Measurements from ENCODE around the gene GDPD2. TPM values are rescaled to one million over a fixed set of nuclear protein-coding genes. Genes with fewer than 3 reads are reported as not detected.
A peak's percentile ranks its signal among the peaks of the same experiment; 100 is the strongest.
"Not testable (repeated sequence)": the region's sequence is repeated elsewhere in the genome, so short reads cannot be mapped to it uniquely, and the experiment has no call there.

Gene GDPD2
- total RNA-seq (not detected), polyA plus RNA-seq (not detected)

- no peaks in the 10 kb centered on the region for H3K36me3 Mint-ChIP-seq
Measured at GRCh38 chrX:70422851-70423341, at the start of gene GDPD2. TSS of gene GDPD2 (plus strand) at chrX:70423314. CDS start at chrX:70424985, 1,671 bp downstream.

GRCh38 chrX:70386235-70386634 lies 36.9 kb upstream of the GDPD2 start:
- H3K4me1 Mint-ChIP-seq = no peaks in the 10 kb centered on the region
- H3K27ac ChIP-seq (ENCODE audit: insufficient read depth, low read length, poor library complexity, severe bottlenecking) = no peak overlapping the region
- H3K9me3 ChIP-seq (ENCODE audit: control insufficient read depth in 2 of 2, low read length in 2 of 2) = no peaks in the 10 kb centered on the region
- no peaks in the 10 kb centered on the region for H3K36me3 ChIP-seq (ENCODE audit: control insufficient read depth, insufficient read depth, low read length)
- H3K4me1 ChIP-seq (ENCODE audit: control insufficient read depth, insufficient read depth, low read length, poor library complexity, severe bottlenecking) = no peaks in the 10 kb centered on the region
- ATAC-seq (ENCODE audit: low read depth in 2 of 2) (no peak), DNase-seq (peak in 1 of 3 donors; percentile 4)
- H3K36me3 Mint-ChIP-seq = no peaks in the 10 kb centered on the region
- H3K4me3 ChIP-seq (ENCODE audit: low read depth, low read length) = no peak overlapping the region
- H3K9me3 Mint-ChIP-seq = peaks cover 0 to 2% (median 0%) of the 10 kb centered on the region in 7 donors
- H3K27me3 ChIP-seq (ENCODE audit: control insufficient read depth, insufficient read depth, low read length) = no peaks in the 10 kb centered on the region
- H3K27ac Mint-ChIP-seq = no peak overlapping the region
- H3K4me3 Mint-ChIP-seq = no peak overlapping the region
- no peaks in the 10 kb centered on the region for H3K27me3 Mint-ChIP-seq

More at GRCh38 chrX:70422851-70423341, at the start of gene GDPD2:
- no peak for DNase-seq
- Histone ChIP-seq H3K4me3 (ENCODE audit: low read depth, low read length) (no peak within 1 kb of the TSS), H3K9me3 (ENCODE audit: control insufficient read depth in 2 of 2, low read length in 2 of 2) (no peaks in the 10 kb centered on the region), H3K4me1 (ENCODE audit: control insufficient read depth, insufficient read depth, low read length, poor library complexity, severe bottlenecking) (no peaks in the 10 kb centered on the region), H3K27me3 (ENCODE audit: control insufficient read depth, insufficient read depth, low read length) (no peaks in the 10 kb centered on the region), H3K36me3 (ENCODE audit: control insufficient read depth, insufficient read depth, low read length) (no peaks in the 10 kb centered on the region), H3K27ac (ENCODE audit: insufficient read depth, low read length, poor library complexity, severe bottlenecking) (no peak within 1 kb of the TSS)
- Mint-ChIP-seq H3K27me3 (no peaks in the 10 kb centered on the region), H3K27ac (no peak within 1 kb of the TSS), H3K4me3 (no peak within 1 kb of the TSS), H3K9me3 (no peaks in the 10 kb centered on the region), H3K4me1 (no peaks in the 10 kb centered on the region)
- ATAC-seq (ENCODE audit: low read depth in 2 of 2) = no peak

GRCh38 chrX:70398899-70399298 lies 24.2 kb upstream of the GDPD2 start:
- Mint-ChIP-seq H3K4me3 (peak overlapping the region; percentile 5 to 80 (median 48)), H3K27me3 (no peaks in the 10 kb centered on the region), H3K9me3 (no peaks in the 10 kb centered on the region), H3K36me3 (no peaks in the 10 kb centered on the region), H3K27ac (peak overlapping the region; percentile 93 to 96 (median 96)), H3K4me1 (peaks cover 0 to 16% (median 8%) of the 10 kb centered on the region in 4 donors)
- peak overlapping the region; percentile 58 for H3K27ac ChIP-seq (ENCODE audit: insufficient read depth, low read length, poor library complexity, severe bottlenecking)
- H3K9me3 ChIP-seq (ENCODE audit: control insufficient read depth in 2 of 2, low read length in 2 of 2) = no peaks in the 10 kb centered on the region
- no peaks in the 10 kb centered on the region for H3K36me3 ChIP-seq (ENCODE audit: control insufficient read depth, insufficient read depth, low read length)
- no peaks in the 10 kb centered on the region for H3K27me3 ChIP-seq (ENCODE audit: control insufficient read depth, insufficient read depth, low read length)
- peak overlapping the region; percentile 64 for H3K4me3 ChIP-seq (ENCODE audit: low read depth, low read length)
- peaks cover 4% of the 10 kb centered on the region for H3K4me1 ChIP-seq (ENCODE audit: control insufficient read depth, insufficient read depth, low read length, poor library complexity, severe bottlenecking)
- peak; percentile 93 to 97 for ATAC-seq (ENCODE audit: low read depth in 2 of 2)
- peak in 2 of 3 donors; percentile 57 to 62 for DNase-seq

- H3K4me1 Mint-ChIP-seq = peaks cover 0 to 16% (median 8%) of the 10 kb centered on the region in 4 donors
Measured at GRCh38 chrX:70400181-70400580, 22.9 kb upstream of the GDPD2 start.

GRCh38 chrX:70402721-70403120 lies 20.4 kb upstream of the GDPD2 start:
- no peak overlapping the region for H3K4me3 ChIP-seq (ENCODE audit: low read depth, low read length)
- H3K36me3 ChIP-seq (ENCODE audit: control insufficient read depth, insufficient read depth, low read length) = no peaks in the 10 kb centered on the region
- Mint-ChIP-seq H3K9me3 (no peaks in the 10 kb centered on the region), H3K27ac (no peak overlapping the region), H3K36me3 (no peaks in the 10 kb centered on the region), H3K4me3 (no peak overlapping the region), H3K27me3 (no peaks in the 10 kb centered on the region), H3K4me1 (peaks cover 0 to 14% (median 8%) of the 10 kb centered on the region in 4 donors)
- no peak overlapping the region for H3K27ac ChIP-seq (ENCODE audit: insufficient read depth, low read length, poor library complexity, severe bottlenecking)
- no peaks in the 10 kb centered on the region for H3K9me3 ChIP-seq (ENCODE audit: control insufficient read depth in 2 of 2, low read length in 2 of 2)
- no peak for ATAC-seq (ENCODE audit: low read depth in 2 of 2)
- H3K4me1 ChIP-seq (ENCODE audit: control insufficient read depth, insufficient read depth, low read length, poor library complexity, severe bottlenecking) = peaks cover 4% of the 10 kb centered on the region
- H3K27me3 ChIP-seq (ENCODE audit: control insufficient read depth, insufficient read depth, low read length) = no peaks in the 10 kb centered on the region
- no peak for DNase-seq

More at GRCh38 chrX:70400181-70400580, 22.9 kb upstream of the GDPD2 start:
- H3K27ac Mint-ChIP-seq; H3K9me3 Mint-ChIP-seq; H3K9me3 ChIP-seq (ENCODE audit: control insufficient read depth in 2 of 2, low read length in 2 of 2); H3K27ac ChIP-seq (ENCODE audit: insufficient read depth, low read length, poor library complexity, severe bottlenecking); H3K36me3 Mint-ChIP-seq; H3K27me3 ChIP-seq (ENCODE audit: control insufficient read depth, insufficient read depth, low read length); H3K4me3 ChIP-seq (ENCODE audit: low read depth, low read length); DNase-seq; H3K36me3 ChIP-seq (ENCODE audit: control insufficient read depth, insufficient read depth, low read length); H3K4me3 Mint-ChIP-seq; H3K4me1 ChIP-seq (ENCODE audit: control insufficient read depth, insufficient read depth, low read length, poor library complexity, severe bottlenecking); H3K27me3 Mint-ChIP-seq; ATAC-seq (ENCODE audit: low read depth in 2 of 2): not testable (repeated sequence)

GRCh38 chrX:70405003-70405402 lies 18.1 kb upstream of the GDPD2 start:
- no peak overlapping the region for H3K27ac ChIP-seq (ENCODE audit: insufficient read depth, low read length, poor library complexity, severe bottlenecking)
- H3K9me3 ChIP-seq (ENCODE audit: control insufficient read depth in 2 of 2, low read length in 2 of 2) = no peaks in the 10 kb centered on the region
- H3K27me3 Mint-ChIP-seq = no peaks in the 10 kb centered on the region
- H3K36me3 Mint-ChIP-seq = no peaks in the 10 kb centered on the region
- H3K27ac Mint-ChIP-seq = no peak overlapping the region
- DNase-seq = no peak
- ATAC-seq (ENCODE audit: low read depth in 2 of 2) = no peak
- H3K36me3 ChIP-seq (ENCODE audit: control insufficient read depth, insufficient read depth, low read length) = no peaks in the 10 kb centered on the region
- no peaks in the 10 kb centered on the region for H3K27me3 ChIP-seq (ENCODE audit: control insufficient read depth, insufficient read depth, low read length)
- peak overlapping the region in 1 of 4 donors; percentile 43 for H3K4me3 Mint-ChIP-seq
- no peak overlapping the region for H3K4me3 ChIP-seq (ENCODE audit: low read depth, low read length)
- H3K4me1 Mint-ChIP-seq = no peaks in the 10 kb centered on the region
- H3K9me3 Mint-ChIP-seq = no peaks in the 10 kb centered on the region
- no peaks in the 10 kb centered on the region for H3K4me1 ChIP-seq (ENCODE audit: control insufficient read depth, insufficient read depth, low read length, poor library complexity, severe bottlenecking)

GRCh38 chrX:70410921-70411320 lies 12.2 kb upstream of the GDPD2 start:
- Mint-ChIP-seq H3K9me3 (no peaks in the 10 kb centered on the region), H3K36me3 (no peaks in the 10 kb centered on the region), H3K27me3 (no peaks in the 10 kb centered on the region), H3K4me3 (no peak overlapping the region), H3K27ac (no peak overlapping the region), H3K4me1 (no peaks in the 10 kb centered on the region)
- no peaks in the 10 kb centered on the region for H3K36me3 ChIP-seq (ENCODE audit: control insufficient read depth, insufficient read depth, low read length)
- DNase-seq = no peak
- no peaks in the 10 kb centered on the region for H3K9me3 ChIP-seq (ENCODE audit: control insufficient read depth in 2 of 2, low read length in 2 of 2)
- no peaks in the 10 kb centered on the region for H3K27me3 ChIP-seq (ENCODE audit: control insufficient read depth, insufficient read depth, low read length)
- no peak overlapping the region for H3K4me3 ChIP-seq (ENCODE audit: low read depth, low read length)
- no peak for ATAC-seq (ENCODE audit: low read depth in 2 of 2)
- no peak overlapping the region for H3K27ac ChIP-seq (ENCODE audit: insufficient read depth, low read length, poor library complexity, severe bottlenecking)
- no peaks in the 10 kb centered on the region for H3K4me1 ChIP-seq (ENCODE audit: control insufficient read depth, insufficient read depth, low read length, poor library complexity, severe bottlenecking)

GRCh38 chrX:70411475-70411874 lies 11.6 kb upstream of the GDPD2 start:
- Histone ChIP-seq H3K9me3 (ENCODE audit: control insufficient read depth in 2 of 2, low read length in 2 of 2) (no peaks in the 10 kb centered on the region), H3K27ac (ENCODE audit: insufficient read depth, low read length, poor library complexity, severe bottlenecking) (no peak overlapping the region), H3K4me1 (ENCODE audit: control insufficient read depth, insufficient read depth, low read length, poor library complexity, severe bottlenecking) (no peaks in the 10 kb centered on the region), H3K4me3 (ENCODE audit: low read depth, low read length) (no peak overlapping the region), H3K27me3 (ENCODE audit: control insufficient read depth, insufficient read depth, low read length) (no peaks in the 10 kb centered on the region), H3K36me3 (ENCODE audit: control insufficient read depth, insufficient read depth, low read length) (no peaks in the 10 kb centered on the region)
- Mint-ChIP-seq H3K9me3 (no peaks in the 10 kb centered on the region), H3K27ac (no peak overlapping the region), H3K27me3 (no peaks in the 10 kb centered on the region), H3K4me3 (no peak overlapping the region), H3K4me1 (no peaks in the 10 kb centered on the region), H3K36me3 (no peaks in the 10 kb centered on the region)
- ATAC-seq (ENCODE audit: low read depth in 2 of 2) (no peak), DNase-seq (no peak)

All from CD4-positive, CD25-positive, alpha-beta regulatory T cell (primary cell).